Vagina (tissue), 2 donors: ENCODE measurements around the gene DHCR7. TPM values are rescaled to one million over a fixed set of nuclear protein-coding genes. Genes with fewer than 3 reads are reported as not detected.

Experiments used
- DNase-seq, 2 donors: peaks; one replicate each; pipeline ENCODE4 v3.0.0-alpha.2; 2017; ENCODE audit errors: extremely low spot score in 2 of 2
- H3K27ac ChIP-seq: fragments of 200-600 bp; sonication (generic); one replicate; pipeline ENCODE4 v1.5.1; 2019
- H3K27me3 ChIP-seq: fragments of 200-600 bp; sonication (generic); one replicate; pipeline ENCODE4 v1.5.1; 2019
- H3K36me3 ChIP-seq, 2 donors: fragments of 200-600 bp; sonication (generic); one replicate each; pipeline ENCODE4 v1.5.1; 2017 to 2019
- H3K4me1 ChIP-seq: fragments of 200-600 bp; sonication (generic); one replicate; pipeline ENCODE4 v1.5.1; 2019
- H3K4me3 ChIP-seq, 2 donors: fragments of 200-600 bp; sonication (generic); 1 replicate in 1 of 2; 2 replicates in 1 of 2; pipeline ENCODE4 v1.5.1; 2016 to 2019
- H3K9me3 ChIP-seq: fragments of 200-600 bp; sonication (generic); one replicate; pipeline ENCODE4 v1.5.1; 2019
- POLR2A ChIP-seq, 2 donors: fragments of 450-650 bp; IDR thresholded peaks; one replicate each; pipeline ENCODE4 v1.6.1; 2017; ENCODE audit warnings: antibody characterized with exemption in 2 of 2, mild to moderate bottlenecking in 2 of 2, moderate library complexity in 2 of 2
- POLR2AphosphoS5 ChIP-seq, 2 donors: sonication (generic); formaldehyde crosslinking; IDR thresholded peaks; one replicate each; pipeline ENCODE4 v1.9.0; 2017; ENCODE audit warnings: antibody characterized with exemption in 2 of 2, mild to moderate bottlenecking in 2 of 2, low read depth in 1 of 2; ENCODE audit not compliant: insufficient read depth in 1 of 2
- intact Hi-C: fragments of 100-400 bp; cut with DNase I; formaldehyde crosslinking; loops from one replicate; pipeline ENCODE4 v1.15.1; 2023
- total RNA-seq: library from RNA; depleted of rRNA; stranded (reverse); fragments of >200 nt; gene quantifications from one replicate; pipeline ENCODE4 v1.2.3, GENCODE V29; 2016
- TF ChIP-seq, protein P1 (sequence below), 3 experiments: fragments of 450-650 bp in 2 of 3; fragments of 200-600 bp in 1 of 3; sonication (generic) in 1 of 3; IDR thresholded peaks; one replicate each; pipeline ENCODE4 v1.5.1; 2017 to 2019; ENCODE audit warnings: antibody characterized with exemption in 3 of 3, mild to moderate bottlenecking in 2 of 3, moderate library complexity in 2 of 3

DHCR7 gene
- total RNA-seq, 1 donor from 2014 or later = 26.8 TPM

- Histone ChIP-seq H3K27ac (no peak overlapping the region), H3K4me3 (no peak overlapping the region), H3K27me3 (no peaks in the 10 kb centered on the region), H3K36me3 (peaks cover 0 to 42% of the 10 kb centered on the region in 2 donors), H3K4me1 (peaks cover 27% of the 10 kb centered on the region), H3K9me3 (no peaks in the 10 kb centered on the region)
- DNase-seq = no peak
- intact Hi-C loops = no loop called here
- no peak for TF ChIP-seq POLR2A (IDR thresholded peaks at IDR 0.05)
- no peak for TF ChIP-seq POLR2AphosphoS5 (IDR thresholded peaks at IDR 0.05; ENCODE audit: insufficient read depth in 1 of 2, low read depth in 1 of 2)
- TF ChIP-seq, protein P1, sequence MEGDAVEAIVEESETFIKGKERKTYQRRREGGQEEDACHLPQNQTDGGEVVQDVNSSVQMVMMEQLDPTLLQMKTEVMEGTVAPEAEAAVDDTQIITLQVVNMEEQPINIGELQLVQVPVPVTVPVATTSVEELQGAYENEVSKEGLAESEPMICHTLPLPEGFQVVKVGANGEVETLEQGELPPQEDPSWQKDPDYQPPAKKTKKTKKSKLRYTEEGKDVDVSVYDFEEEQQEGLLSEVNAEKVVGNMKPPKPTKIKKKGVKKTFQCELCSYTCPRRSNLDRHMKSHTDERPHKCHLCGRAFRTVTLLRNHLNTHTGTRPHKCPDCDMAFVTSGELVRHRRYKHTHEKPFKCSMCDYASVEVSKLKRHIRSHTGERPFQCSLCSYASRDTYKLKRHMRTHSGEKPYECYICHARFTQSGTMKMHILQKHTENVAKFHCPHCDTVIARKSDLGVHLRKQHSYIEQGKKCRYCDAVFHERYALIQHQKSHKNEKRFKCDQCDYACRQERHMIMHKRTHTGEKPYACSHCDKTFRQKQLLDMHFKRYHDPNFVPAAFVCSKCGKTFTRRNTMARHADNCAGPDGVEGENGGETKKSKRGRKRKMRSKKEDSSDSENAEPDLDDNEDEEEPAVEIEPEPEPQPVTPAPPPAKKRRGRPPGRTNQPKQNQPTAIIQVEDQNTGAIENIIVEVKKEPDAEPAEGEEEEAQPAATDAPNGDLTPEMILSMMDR (IDR thresholded peaks at IDR 0.05) = no peak
Measured at GRCh38 chr11:71456831-71457230, 8.6 kb upstream of the DHCR7 start.

- H3K36me3 ChIP-seq = peaks cover 0 to 42% of the 10 kb centered on the region in 2 donors
- DNase-seq = no peak
- TF ChIP-seq, protein P1 (IDR thresholded peaks at IDR 0.05) = no peak
- TF ChIP-seq POLR2AphosphoS5 (IDR thresholded peaks at IDR 0.05; ENCODE audit: insufficient read depth in 1 of 2, low read depth in 1 of 2) (no peak), POLR2A (IDR thresholded peaks at IDR 0.05) (no peak)
- no peak overlapping the region for H3K4me3 ChIP-seq
- no peak overlapping the region for H3K27ac ChIP-seq
- intact Hi-C loops = no loop called here
- no peaks in the 10 kb centered on the region for H3K27me3 ChIP-seq
- no peaks in the 10 kb centered on the region for H3K9me3 ChIP-seq
- H3K4me1 ChIP-seq = peaks cover 30% of the 10 kb centered on the region
Measured at GRCh38 chr11:71456294-71456693, 8.1 kb upstream of the DHCR7 start.

DNA sequence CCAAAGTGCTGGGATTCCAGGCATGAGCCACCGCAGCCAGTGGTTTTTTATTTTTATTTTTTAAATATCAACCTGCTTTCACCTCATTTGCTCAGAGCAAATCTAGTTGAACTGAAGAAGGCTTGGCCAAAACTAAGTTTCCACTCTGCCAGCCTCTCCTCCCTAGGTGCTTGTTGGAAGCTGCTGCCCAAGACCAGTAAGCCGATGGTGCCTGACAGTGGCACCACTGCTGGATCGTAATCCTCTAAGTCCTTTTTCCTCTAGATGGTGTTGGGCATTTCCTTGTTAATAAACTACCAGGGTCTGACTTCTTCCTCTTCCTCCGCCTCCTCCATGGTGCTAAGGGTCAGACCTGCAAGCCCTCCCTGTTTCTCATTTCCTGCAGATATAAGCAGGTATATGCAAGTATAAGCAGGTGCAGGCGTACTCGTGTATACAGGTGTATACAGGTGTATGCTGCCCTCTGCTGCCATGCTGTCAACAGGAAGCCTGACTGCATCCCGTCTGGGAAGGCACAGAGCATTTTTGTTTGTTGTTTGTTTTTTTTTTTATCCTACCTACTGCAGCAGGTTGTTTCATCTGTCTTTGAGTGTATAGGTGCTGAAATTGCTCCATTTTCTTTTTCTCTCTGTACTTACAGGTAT, 6.4 kb upstream of the DHCR7 start:
- Histone ChIP-seq H3K4me3 (peak overlapping the region in 1 of 2 donors; percentile 90), H3K27ac (no peak overlapping the region), H3K4me1 (peaks cover 42% of the 10 kb centered on the region), H3K36me3 (peaks cover 0 to 26% of the 10 kb centered on the region in 2 donors), H3K27me3 (no peaks in the 10 kb centered on the region), H3K9me3 (no peaks in the 10 kb centered on the region)
- intact Hi-C loops = no loop called here
- DNase-seq = no peak
- TF ChIP-seq POLR2AphosphoS5 (IDR thresholded peaks at IDR 0.05; ENCODE audit: insufficient read depth in 1 of 2, low read depth in 1 of 2) (no peak), POLR2A (IDR thresholded peaks at IDR 0.05) (no peak)
- TF ChIP-seq, protein P1 (IDR thresholded peaks at IDR 0.05) = no peak

- no peak for DNase-seq
- no peaks in the 10 kb centered on the region for H3K27me3 ChIP-seq
- TF ChIP-seq POLR2AphosphoS5 (IDR thresholded peaks at IDR 0.05; ENCODE audit: insufficient read depth in 1 of 2, low read depth in 1 of 2) = no peak
- no peak for TF ChIP-seq POLR2A (IDR thresholded peaks at IDR 0.05)
- TF ChIP-seq, protein P1 (IDR thresholded peaks at IDR 0.05) = no peak
- H3K9me3 ChIP-seq = no peaks in the 10 kb centered on the region
- peak overlapping the region; percentile 65 to 90 for H3K4me3 ChIP-seq
- H3K4me1 ChIP-seq = peaks cover 49% of the 10 kb centered on the region
- H3K27ac ChIP-seq = no peak overlapping the region
- intact Hi-C loops = no loop called here
- peaks cover 0 to 19% of the 10 kb centered on the region in 2 donors for H3K36me3 ChIP-seq
Measured at GRCh38 chr11:71453918-71454304, 5.7 kb upstream of the DHCR7 start.
